Measurements from ENCODE around the gene TXK.
A peak's percentile ranks its signal among the peaks of the same experiment; 100 is the strongest.

TXK gene

DNA sequence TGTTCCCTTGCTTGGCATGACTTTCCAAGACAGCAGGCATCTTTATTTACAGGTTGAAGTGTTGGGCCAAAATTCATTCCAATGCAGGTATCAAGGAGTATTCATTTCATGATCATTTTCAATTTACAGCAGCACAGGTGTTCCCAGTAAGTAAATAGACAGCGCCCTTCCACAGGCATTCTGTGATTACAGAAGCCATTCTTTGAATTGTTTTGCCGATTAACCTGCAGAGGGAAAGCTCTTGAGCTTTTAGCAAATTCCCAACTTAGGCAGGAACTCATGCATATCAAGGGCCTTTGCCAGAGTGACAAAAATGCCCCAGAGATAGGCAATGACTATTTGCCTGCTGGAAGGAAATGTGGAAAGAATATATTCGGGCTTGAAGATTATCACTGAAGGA, 6.8 kb downstream of the TXK start:
- H3K4me3 Mint-ChIP-seq: no peak overlapping the region
- ATAC-seq (replicated peaks) (no peak), DNase-seq (no peak)
- H3K27me3 Mint-ChIP-seq: peaks cover 5 to 8% of the 10 kb centered on the region in 2 donors
- H3K4me1 Mint-ChIP-seq: peaks cover 17 to 19% of the 10 kb centered on the region in 2 donors
- H3K36me3 Mint-ChIP-seq: peaks cover 4 to 8% of the 10 kb centered on the region in 2 donors
- H3K27ac Mint-ChIP-seq: no peak overlapping the region
- H3K9me3 Mint-ChIP-seq: no peaks in the 10 kb centered on the region

DNA sequence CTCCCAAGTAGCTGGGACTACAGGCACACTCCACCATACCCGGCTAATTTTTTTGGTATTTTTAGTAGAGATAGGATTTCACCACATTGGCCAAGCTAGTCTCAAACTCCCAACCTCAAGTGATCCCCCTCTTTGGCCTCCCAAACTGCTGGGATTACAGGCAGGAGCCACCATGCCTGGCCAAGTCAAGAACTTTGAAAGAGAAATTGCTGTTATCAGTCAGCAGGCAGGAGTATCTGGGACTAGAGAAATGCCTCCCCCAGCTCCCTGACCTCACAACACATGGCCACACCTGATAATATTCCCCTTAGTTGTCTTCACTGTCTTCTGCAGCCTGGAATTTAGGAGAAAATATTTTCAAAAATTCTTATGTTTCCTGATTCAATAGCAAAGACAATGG, 7.4 kb downstream of the TXK start:
- Mint-ChIP-seq H3K4me3 (no peak overlapping the region), H3K9me3 (no peaks in the 10 kb centered on the region), H3K36me3 (peaks cover 4 to 8% of the 10 kb centered on the region in 2 donors), H3K4me1 (peaks cover 17 to 19% of the 10 kb centered on the region in 2 donors), H3K27ac (no peak overlapping the region), H3K27me3 (peaks cover 5 to 8% of the 10 kb centered on the region in 2 donors)
- DNase-seq: no peak
- no peak for ATAC-seq (replicated peaks)

DNA sequence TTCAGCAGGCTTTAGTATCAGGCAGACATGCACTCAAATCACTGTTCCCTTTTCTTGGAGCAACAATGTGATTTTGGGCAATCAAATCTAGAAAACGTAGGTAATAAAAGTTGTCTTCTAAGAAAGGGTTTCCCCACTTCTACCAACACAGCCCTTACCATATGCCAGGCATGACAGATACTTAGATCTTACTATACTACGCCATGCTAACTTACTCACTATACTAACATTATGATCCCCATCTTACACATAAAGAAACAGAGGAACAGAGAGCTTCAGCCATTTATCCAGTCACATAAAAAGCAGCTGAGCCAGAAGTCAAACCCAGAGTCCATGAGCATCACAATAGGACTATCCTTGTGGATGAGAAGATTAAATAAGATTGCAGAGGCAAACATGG, 9.2 kb downstream of the TXK start:
- H3K4me1 Mint-ChIP-seq: peaks cover 17 to 18% of the 10 kb centered on the region in 2 donors
- no peak overlapping the region for H3K27ac Mint-ChIP-seq
- no peaks in the 10 kb centered on the region for H3K9me3 Mint-ChIP-seq
- H3K4me3 Mint-ChIP-seq: no peak overlapping the region
- peaks cover 5 to 8% of the 10 kb centered on the region in 2 donors for H3K27me3 Mint-ChIP-seq
- peaks cover 4 to 8% of the 10 kb centered on the region in 2 donors for H3K36me3 Mint-ChIP-seq
- ATAC-seq (replicated peaks) (no peak), DNase-seq (no peak)

DNA sequence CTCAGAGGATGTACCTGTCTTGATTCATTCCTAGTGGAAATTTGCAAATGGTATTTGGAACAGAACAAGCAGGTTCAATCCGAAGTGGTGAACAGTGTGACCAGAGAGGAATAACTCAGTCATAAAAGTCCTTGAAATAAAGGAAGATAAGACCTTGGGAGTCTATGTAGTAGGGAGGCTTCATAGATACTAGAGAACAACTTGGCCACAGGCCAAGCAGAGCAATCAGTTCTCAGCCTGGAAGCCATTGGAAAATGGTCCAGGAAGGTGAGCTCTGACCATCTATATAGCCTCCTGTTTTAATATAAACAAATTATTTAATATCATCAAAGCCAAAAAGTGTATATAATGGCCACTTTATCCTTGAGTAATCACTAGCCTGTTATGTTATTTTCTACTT, 11.3 kb downstream of the TXK start:
- Mint-ChIP-seq H3K4me3 (no peak overlapping the region), H3K9me3 (no peaks in the 10 kb centered on the region), H3K27ac (no peak overlapping the region), H3K36me3 (no peaks in the 10 kb centered on the region), H3K27me3 (peaks cover 5 to 8% of the 10 kb centered on the region in 2 donors), H3K4me1 (peaks cover 4% of the 10 kb centered on the region in 2 donors)
- ATAC-seq (replicated peaks) (no peak), DNase-seq (no peak)

DNA sequence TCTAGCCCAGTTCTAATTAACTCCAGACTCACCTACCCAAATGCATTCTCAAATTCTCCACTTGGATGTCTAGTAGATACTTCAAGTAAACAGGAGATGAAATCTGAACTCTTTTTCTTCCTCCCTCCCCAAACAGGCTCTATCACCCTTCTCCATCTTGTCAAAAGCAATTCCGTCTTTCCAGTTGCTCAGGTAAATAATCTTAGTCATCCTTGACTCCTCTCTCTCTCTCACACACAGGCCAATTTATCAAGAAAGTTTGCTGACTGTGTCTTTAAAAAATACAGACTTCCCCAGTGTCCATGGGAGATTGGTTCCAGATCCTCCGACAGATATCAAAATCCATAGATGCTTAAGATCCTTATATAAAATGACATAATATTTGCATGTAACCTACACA, 12.9 kb downstream of the TXK start:
- H3K9me3 Mint-ChIP-seq: no peaks in the 10 kb centered on the region

DNA sequence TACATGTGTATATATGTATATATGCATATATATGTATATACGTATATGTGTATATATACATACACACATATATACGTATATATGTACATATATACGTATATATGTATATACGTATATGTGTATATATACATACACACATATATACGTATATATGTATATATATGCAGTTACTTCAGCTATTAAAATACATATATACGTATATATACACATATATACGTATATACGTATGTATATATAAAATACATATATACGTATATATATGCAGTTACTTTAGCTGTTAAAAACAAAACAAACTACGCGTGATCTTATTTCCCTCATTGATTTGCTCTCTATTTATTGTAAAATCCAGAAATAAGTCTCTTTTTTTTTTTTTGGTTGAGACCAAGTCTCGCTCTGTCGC, 13.9 kb downstream of the TXK start:
- H3K4me1 Mint-ChIP-seq: no peaks in the 10 kb centered on the region
- peaks cover 5 to 8% of the 10 kb centered on the region in 2 donors for H3K27me3 Mint-ChIP-seq
- H3K36me3 Mint-ChIP-seq: no peaks in the 10 kb centered on the region
- DNase-seq (no peak), ATAC-seq (replicated peaks) (no peak)
- no peak overlapping the region for H3K27ac Mint-ChIP-seq
- H3K4me3 Mint-ChIP-seq: no peak overlapping the region
- no peaks in the 10 kb centered on the region for H3K9me3 Mint-ChIP-seq

More for the DNA sequence above, 12.9 kb downstream of the TXK start:
- H3K4me3 Mint-ChIP-seq: no peak overlapping the region
- no peak overlapping the region for H3K27ac Mint-ChIP-seq
- H3K36me3 Mint-ChIP-seq: no peaks in the 10 kb centered on the region
- H3K4me1 Mint-ChIP-seq: no peaks in the 10 kb centered on the region
- H3K27me3 Mint-ChIP-seq: peaks cover 5 to 8% of the 10 kb centered on the region in 2 donors
- no peak for DNase-seq
- no peak for ATAC-seq (replicated peaks)

DNA sequence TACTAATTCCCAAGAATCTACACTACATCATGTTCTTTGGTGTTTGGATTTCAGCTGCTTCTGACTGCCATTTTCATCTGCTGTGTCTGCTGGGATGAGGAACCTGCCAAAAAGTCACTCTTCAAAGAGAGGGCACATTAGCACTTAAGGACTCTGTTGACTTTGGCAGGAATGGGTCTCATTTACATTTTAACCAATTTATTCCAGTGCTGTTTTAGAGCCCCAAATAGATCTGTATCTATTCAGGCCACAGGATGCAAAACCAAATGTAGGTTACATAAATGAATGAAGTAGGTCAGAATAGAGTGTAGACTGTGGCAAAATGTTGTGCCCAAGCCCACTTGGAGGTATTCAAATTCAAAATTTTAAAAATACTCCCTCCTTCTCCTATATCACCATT, 14.4 kb downstream of the TXK start:
- no peaks in the 10 kb centered on the region for H3K9me3 Mint-ChIP-seq
- H3K4me3 Mint-ChIP-seq: no peak overlapping the region
- H3K27me3 Mint-ChIP-seq: peaks cover 5 to 8% of the 10 kb centered on the region in 2 donors
- H3K27ac Mint-ChIP-seq: no peak overlapping the region
- no peaks in the 10 kb centered on the region for H3K36me3 Mint-ChIP-seq
- DNase-seq: no peak
- no peak for ATAC-seq (replicated peaks)
- no peaks in the 10 kb centered on the region for H3K4me1 Mint-ChIP-seq

DNA sequence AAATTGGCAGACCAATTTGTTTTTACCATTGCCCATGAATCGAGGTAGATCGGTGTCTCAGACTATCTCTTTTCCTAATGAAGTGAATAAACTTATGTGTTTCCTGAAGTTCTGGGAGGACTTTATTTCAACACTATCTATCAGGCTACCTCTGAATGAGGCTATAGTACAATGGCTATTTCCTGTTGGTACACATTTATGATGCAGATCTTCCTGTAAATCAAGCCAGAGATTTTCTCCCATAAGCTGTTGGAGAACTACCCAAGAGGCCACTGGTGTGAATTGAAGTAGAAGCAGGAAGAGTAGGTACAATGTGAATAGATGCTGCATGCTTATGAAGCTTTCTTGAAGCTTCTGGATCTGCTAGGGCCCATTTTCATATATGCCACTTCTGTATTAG, 16.0 kb downstream of the TXK start:
- no peaks in the 10 kb centered on the region for H3K36me3 Mint-ChIP-seq
- no peaks in the 10 kb centered on the region for H3K4me1 Mint-ChIP-seq
- no peak overlapping the region for H3K4me3 Mint-ChIP-seq
- DNase-seq: no peak
- no peak overlapping the region for H3K27ac Mint-ChIP-seq
- H3K9me3 Mint-ChIP-seq: no peaks in the 10 kb centered on the region
- H3K27me3 Mint-ChIP-seq: no peaks in the 10 kb centered on the region
- no peak for ATAC-seq (replicated peaks)

DNA sequence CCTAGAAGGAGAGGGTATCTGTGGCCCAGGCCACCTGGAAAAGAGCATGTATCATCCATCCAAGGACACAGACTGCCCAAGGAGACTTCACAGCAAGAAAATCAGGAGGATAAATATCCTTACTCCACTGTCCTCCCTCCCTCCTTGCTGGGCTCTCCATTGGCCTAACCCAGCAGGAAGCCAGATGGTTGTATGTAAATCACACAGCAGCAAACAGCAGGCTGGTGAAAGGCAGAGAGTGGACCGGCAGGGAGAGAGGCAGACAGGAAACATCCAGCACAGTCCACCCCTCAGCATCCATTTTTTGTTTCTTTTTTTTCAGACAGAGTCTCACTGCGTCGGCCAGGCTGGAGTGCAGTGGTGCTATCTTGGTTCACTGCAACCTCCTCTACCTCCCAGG, 17.5 kb downstream of the TXK start:
- Mint-ChIP-seq H3K4me1 (no peaks in the 10 kb centered on the region), H3K4me3 (no peak overlapping the region), H3K27ac (no peak overlapping the region)

DNA sequence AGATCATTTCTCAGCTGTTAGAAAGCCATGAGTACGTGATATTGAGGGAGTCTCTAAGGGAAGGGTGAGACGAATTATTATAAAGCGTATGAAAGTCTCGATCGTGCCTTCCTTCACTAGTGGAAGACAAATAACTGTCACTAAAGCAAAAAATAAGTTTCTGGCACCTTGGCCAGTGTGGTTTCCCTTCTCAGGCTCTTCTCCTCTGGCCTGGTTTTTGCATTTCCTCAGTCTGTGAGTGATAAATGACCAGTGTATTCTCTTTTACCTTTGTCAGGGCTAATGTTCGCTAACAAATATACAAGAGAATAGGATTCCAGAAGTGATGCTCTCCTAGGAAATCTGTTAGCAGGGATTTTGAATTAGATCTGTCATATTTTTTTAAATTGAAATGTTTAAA, 19.6 kb downstream of the TXK start:
- no peaks in the 10 kb centered on the region for H3K4me1 Mint-ChIP-seq
- no peak for ATAC-seq (replicated peaks)

More for the DNA sequence above, 17.5 kb downstream of the TXK start:
- DNase-seq: no peak
- Mint-ChIP-seq H3K27me3 (no peaks in the 10 kb centered on the region), H3K9me3 (no peaks in the 10 kb centered on the region), H3K36me3 (no peaks in the 10 kb centered on the region)
- ATAC-seq (replicated peaks): no peak

DNA sequence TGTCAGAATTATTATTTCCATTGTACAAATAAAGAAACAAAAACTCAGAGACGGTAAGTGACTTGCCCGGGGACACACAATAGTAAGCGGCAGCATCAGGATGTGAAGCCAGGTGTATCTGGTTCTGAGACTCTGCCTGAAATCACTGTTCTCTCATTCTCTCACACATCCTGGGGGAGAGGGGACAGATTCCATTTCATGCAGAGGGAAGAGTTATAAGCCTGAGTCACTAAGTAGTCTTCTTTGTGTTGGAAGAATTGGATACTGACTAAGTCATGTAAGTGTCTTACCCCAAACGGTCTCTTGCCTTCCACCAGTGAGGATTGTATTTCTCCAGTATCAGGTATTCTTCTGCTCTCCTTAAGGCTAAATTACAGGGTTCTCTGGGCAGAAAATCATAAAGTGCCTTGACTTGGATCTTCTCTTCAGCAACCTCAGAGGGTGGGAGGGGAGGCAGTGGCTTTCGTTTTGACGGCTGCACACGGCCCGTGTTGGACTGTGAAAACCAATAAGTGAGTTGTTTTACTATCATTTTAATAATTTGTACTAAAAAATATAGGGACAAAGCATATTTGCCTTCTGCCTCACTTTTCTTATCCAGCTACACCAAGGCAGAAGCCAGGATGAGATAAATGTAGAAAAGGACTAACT, 21.9 kb downstream of the TXK start:
- Mint-ChIP-seq H3K27ac (no peak overlapping the region), H3K27me3 (no peaks in the 10 kb centered on the region), H3K4me1 (no peaks in the 10 kb centered on the region), H3K36me3 (no peaks in the 10 kb centered on the region), H3K4me3 (no peak overlapping the region), H3K9me3 (no peaks in the 10 kb centered on the region)
- ATAC-seq (replicated peaks) (no peak), DNase-seq (no peak)

More for the DNA sequence above, 19.6 kb downstream of the TXK start:
- Mint-ChIP-seq H3K9me3 (no peaks in the 10 kb centered on the region), H3K4me3 (no peak overlapping the region), H3K27me3 (no peaks in the 10 kb centered on the region), H3K36me3 (no peaks in the 10 kb centered on the region), H3K27ac (no peak overlapping the region)
- no peak for DNase-seq

DNA sequence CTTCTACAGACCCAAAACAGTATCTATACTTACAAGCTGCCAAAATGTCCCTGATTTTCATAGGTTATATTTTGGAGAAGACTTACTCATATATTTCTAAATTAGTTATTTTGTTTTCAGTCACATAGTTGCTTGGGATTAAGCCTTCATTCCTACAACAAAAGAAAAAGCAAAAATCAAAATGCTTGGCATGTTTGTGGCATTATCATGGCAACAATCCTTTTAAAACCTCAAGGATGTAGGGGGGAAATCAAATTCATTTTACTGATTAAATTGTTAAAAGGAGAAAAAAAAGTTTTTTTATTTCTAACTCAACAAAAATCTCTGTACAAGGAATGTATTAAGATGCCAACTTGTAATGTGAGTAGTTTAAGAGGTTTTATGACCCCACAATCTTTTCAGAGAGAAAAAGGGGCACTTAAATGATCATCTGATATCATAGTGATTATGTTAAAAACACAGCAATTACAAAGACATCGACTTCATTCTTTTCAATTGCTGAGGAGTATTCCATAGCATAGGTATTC, 23.5 kb downstream of the TXK start:
- no peak for DNase-seq
- H3K4me3 Mint-ChIP-seq: no peak overlapping the region
- no peaks in the 10 kb centered on the region for H3K4me1 Mint-ChIP-seq
- no peak for ATAC-seq (replicated peaks)
- no peaks in the 10 kb centered on the region for H3K36me3 Mint-ChIP-seq
- no peaks in the 10 kb centered on the region for H3K9me3 Mint-ChIP-seq
- H3K27ac Mint-ChIP-seq: no peak overlapping the region
- no peaks in the 10 kb centered on the region for H3K27me3 Mint-ChIP-seq

DNA sequence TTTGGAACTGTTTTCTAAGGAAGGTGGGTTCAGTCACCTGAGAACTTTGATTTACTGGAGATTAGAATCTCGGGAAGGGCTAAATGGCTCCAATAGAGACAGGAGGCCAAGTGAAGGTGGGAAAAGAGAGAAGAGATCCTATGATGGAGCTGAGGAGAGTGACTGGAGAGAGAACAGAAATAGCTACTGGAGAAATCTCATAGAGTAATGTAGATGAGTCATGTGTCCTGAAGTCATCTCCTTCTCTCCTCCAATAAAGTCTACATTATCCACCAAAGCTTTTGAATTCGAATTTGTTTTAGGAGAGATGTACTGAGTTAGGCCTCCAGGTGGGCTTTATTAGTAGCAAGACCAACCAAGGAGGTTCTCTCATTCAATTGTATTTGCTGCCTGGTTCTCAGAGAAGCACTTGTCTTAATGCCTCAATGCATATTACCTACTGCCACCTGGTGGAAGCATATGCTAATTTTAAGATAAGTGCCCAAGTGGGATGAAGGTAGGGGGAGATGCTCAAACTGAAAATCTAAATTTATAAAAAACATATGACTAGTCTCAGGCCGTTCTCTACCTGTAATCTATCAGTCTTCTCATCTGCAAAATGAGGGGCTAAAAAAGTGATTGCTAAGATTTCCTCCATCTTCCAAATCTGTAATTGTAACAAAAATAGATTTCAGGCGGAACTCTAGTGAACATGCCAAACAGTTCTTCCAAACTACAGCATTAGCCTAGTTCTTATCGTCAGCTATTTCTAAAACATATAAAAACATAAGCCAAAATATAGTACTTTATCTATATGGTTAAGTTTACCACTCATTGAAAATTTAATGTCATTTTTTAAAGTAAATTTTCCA, 24.4 kb downstream of the TXK start:
- Mint-ChIP-seq H3K27me3 (no peaks in the 10 kb centered on the region), H3K9me3 (no peaks in the 10 kb centered on the region), H3K27ac (no peak overlapping the region), H3K4me3 (no peak overlapping the region), H3K36me3 (no peaks in the 10 kb centered on the region), H3K4me1 (no peaks in the 10 kb centered on the region)
- peak; percentile 8 for DNase-seq
- peak; percentile 73 to 74 for ATAC-seq (replicated peaks)

DNA sequence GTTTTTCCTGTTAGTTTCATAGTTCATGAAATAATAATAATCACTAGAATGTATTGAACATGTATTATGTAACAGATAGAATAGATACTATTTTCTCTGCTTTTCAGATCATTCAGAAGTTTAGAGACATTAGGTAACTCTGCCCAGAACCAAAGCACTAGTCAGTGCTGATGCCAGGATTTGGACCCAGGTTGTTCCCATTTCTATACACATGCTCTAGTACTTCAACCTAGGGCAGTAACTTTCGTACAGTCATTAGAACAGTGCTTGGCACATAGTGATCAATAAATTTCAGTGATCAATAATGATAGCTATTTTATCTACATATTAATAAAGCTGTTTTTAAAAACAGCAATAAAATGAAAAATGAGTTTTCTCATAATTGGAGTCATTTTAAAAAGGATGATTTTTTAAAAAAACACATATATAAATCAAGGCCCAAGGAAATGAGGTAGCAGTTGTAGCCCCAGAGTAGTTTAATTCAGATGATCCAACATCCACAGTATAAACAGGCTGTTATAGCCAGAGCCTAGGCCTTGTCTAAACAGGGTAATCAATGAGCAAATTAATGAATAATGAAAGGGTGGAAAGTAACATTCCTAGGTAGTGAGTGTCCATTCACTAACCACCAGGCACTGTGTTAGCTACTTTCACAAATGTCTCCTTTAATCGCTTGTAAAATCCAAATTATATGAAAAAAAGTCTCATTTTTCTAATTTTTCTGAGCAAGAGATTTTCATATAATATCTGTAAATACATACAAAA, 25.6 kb downstream of the TXK start:
- H3K27ac Mint-ChIP-seq: no peak overlapping the region
- H3K27me3 Mint-ChIP-seq: no peaks in the 10 kb centered on the region
- peaks cover under 1 to 4% of the 10 kb centered on the region in 2 donors for H3K36me3 Mint-ChIP-seq
- H3K9me3 Mint-ChIP-seq: no peaks in the 10 kb centered on the region
- no peaks in the 10 kb centered on the region for H3K4me1 Mint-ChIP-seq
- ATAC-seq (replicated peaks): no peak
- H3K4me3 Mint-ChIP-seq: no peak overlapping the region
- no peak for DNase-seq

Measured in stimulated activated naive B cell treated with anti-CD40 and anti-IgM and Interleukin-4, amounts not matched to agents 10 μg/mL and 1 μg/mL and 100 μg/mL, for 72 hours (primary cell).